ENCODE results near the gene GULP1. TPM values are rescaled to one million over a fixed set of nuclear protein-coding genes. Genes with fewer than 3 reads are reported as not detected.
"Not testable (repeated sequence)": the region's sequence is repeated elsewhere in the genome, so short reads cannot be mapped to it uniquely, and the experiment has no call there.

The GULP1 gene
- polyA plus RNA-seq, 3 donors = 7.5 to 17.9 (median 10.5) TPM

DNA sequence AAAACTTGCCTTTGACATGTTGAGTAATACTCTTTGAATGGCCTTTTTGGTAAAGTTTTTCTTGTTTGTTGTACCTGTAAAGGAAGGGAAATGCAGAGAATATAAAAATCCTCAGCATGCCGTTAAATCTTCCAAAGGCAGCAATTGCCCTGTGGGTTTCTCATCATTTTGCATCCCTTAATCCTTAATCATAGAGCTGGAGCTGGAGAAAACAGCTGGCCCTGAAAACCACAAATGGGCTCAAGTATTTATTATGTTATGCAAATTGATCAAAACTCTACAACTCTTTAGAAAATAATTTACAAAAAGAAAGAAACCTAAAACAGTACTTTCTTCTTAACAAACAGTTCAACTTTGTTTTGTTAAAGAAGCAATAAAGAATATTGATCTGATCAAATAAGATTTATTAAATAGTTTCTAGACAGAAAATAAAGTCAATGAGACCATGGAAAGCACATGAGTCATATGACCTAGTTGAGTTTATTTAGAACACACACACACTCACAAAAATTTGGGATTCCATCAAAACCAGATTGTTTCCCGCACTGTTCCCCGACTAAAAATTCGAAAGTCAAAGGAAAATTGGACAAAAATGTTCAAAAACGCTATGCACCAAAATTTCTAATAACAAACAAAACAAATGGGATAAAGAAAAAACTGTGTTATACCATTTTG lies 309.0 kb downstream of the GULP1 start:
- H3K27ac ChIP-seq (ENCODE audit: low read depth, low read length) = no peak overlapping the region
- WGBS, 3 donors = 89 to 95% (median 92%) methylated on average over 5 of the region's 5 CpGs

GRCh38 chr2:188601391-188601790 lies 309.7 kb downstream of the GULP1 start:
- WGBS, 3 donors = 78 to 86% (median 79%) methylated on average over 2 of the region's 2 CpGs
- no peak overlapping the region for H3K27ac ChIP-seq (ENCODE audit: low read depth, low read length)

GRCh38 chr2:188601927-188602326 lies 310.3 kb downstream of the GULP1 start:
- H3K27ac ChIP-seq (ENCODE audit: low read depth, low read length) = no peak overlapping the region

- H3K27ac ChIP-seq (ENCODE audit: low read depth, low read length) = no peak overlapping the region
- WGBS, 3 donors = 47 to 68% (median 50%) methylated on average over 1 of the region's 1 CpG
These were observed 312.9 kb downstream of the GULP1 start for GRCh38 chr2:188604579-188604978.

- WGBS, 3 donors = 91 to 94% (median 94%) methylated on average over 31 to 34 of the region's 39 CpGs
- H3K27ac ChIP-seq (ENCODE audit: low read depth, low read length) = not testable (repeated sequence)
These were observed 314.2 kb downstream of the GULP1 start for GRCh38 chr2:188605609-188606584.

DNA sequence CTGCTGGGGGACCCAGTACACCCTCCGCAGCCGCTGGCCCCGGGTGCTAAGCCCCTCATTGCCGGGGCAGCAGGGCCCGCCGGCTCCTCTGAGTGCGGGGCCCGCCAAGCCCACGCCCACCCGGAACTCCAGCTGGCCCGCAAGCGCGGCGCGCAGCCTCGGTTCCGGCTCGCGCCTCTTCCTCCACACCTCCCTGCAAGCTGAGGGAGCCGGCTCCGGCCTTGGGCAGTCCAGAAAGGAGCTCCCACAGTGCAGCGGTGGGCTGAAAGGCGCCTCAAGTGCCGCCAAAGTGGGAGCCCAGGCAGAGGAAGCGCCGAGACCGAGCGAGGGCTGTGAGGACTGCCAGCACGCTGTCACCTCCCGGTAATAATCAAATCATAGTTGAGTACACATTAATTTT lies 314.9 kb downstream of the GULP1 start:
- WGBS, 3 donors = 97% methylated on average over 26 to 30 of the region's 30 CpGs
- H3K27ac ChIP-seq (ENCODE audit: low read depth, low read length) = not testable (repeated sequence)

DNA sequence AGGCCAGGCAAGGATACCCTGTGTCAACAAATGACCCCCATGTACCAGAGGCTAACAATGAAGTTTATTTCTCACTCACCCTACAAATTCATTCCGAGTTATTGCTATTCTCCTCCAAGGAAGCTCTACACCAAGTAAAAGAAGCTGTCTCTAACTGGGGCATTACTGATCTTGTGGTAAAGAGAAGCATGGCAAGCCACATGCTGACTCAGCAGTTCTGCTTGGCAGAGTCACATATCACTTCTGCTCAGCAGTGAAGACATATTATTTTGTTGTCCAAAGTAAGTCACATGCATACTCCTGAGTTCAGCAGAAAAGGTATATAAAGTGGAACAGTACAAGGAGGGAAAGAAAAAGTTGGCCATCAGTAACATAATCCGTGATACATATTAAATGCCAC lies 315.8 kb downstream of the GULP1 start:
- WGBS, 3 donors = 37 to 45% (median 38%) methylated on average over 2 of the region's 2 CpGs
- no peak overlapping the region for H3K27ac ChIP-seq (ENCODE audit: low read depth, low read length)

GRCh38 chr2:188609321-188610049 lies 317.8 kb downstream of the GULP1 start:
- 92 to 94% (median 94%) methylated on average over 1 of the region's 1 CpG for WGBS, 3 donors
- H3K27ac ChIP-seq (ENCODE audit: low read depth, low read length) = no peak overlapping the region

DNA sequence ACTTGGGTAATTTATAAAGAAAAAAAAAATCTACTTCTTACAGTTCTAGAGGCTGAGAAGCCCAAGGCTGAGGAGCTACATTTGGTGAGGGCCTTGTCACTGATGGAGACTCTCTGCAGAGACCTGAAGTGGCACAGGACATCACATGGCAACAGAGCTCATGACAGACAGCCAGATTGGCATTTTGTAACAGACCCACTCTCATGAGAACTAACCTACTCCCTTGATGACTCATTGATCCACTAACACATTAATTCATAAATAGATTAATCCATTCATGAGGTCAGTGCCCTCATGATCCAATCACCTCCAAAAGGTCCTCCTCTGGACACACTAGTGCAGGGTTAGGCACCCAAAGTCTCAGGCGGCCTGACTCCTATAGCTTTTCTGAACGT lies 318.4 kb downstream of the GULP1 start:
- H3K27ac ChIP-seq (ENCODE audit: low read depth, low read length) = no peak overlapping the region
- WGBS, 3 donors = 79 to 88% (median 85%) methylated on average over 2 of the region's 2 CpGs

- WGBS, 3 donors = 48 to 88% (median 52%) methylated on average over 2 of the region's 2 CpGs
- no peak overlapping the region for H3K27ac ChIP-seq (ENCODE audit: low read depth, low read length)
These were observed 319.2 kb downstream of the GULP1 start for GRCh38 chr2:188610827-188611226.

DNA sequence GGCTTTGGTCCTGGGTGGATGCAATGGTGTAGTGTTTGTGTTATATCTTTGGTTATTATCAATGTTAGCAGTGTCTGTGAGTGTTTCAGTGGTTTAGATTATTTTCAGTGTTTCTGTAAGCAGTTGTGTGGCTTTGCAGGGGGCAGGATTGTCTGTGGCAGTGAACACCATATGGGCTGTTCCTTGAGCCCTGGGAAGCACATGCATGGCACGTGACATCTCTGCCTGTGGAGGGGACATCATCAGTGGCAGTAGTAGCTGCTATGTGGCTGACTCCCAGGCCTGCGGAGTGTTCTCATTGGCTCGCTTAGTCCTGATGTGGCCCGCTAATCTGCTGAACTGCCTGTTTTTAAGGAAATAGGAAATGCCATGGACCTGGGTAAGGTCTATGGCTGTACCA lies 327.5 kb downstream of the GULP1 start:
- H3K27ac ChIP-seq (ENCODE audit: low read depth, low read length) = no peak overlapping the region
- 95 to 100% (median 96%) methylated on average over 4 of the region's 4 CpGs for WGBS, 3 donors

GRCh38 chr2:188620916-188621315 lies 329.2 kb downstream of the GULP1 start:
- 60 to 72% (median 68%) methylated on average over 3 of the region's 3 CpGs for WGBS, 3 donors

GRCh38 chr2:188622601-188623260 lies 331.1 kb downstream of the GULP1 start:
- H3K27ac ChIP-seq (ENCODE audit: low read depth, low read length) = no peak overlapping the region
- WGBS, 3 donors = 59 to 74% (median 64%) methylated on average over 3 of the region's 3 CpGs

More at GRCh38 chr2:188620916-188621315, 329.2 kb downstream of the GULP1 start:
- H3K27ac ChIP-seq (ENCODE audit: low read depth, low read length) = no peak overlapping the region

GRCh38 chr2:188623995-188624643 lies 332.4 kb downstream of the GULP1 start:
- WGBS, 3 donors = 33 to 49% (median 49%) methylated on average over 4 of the region's 4 CpGs
- no peak overlapping the region for H3K27ac ChIP-seq (ENCODE audit: low read depth, low read length)

GRCh38 chr2:188627471-188627870 lies 335.8 kb downstream of the GULP1 start:
- H3K27ac ChIP-seq (ENCODE audit: low read depth, low read length) = no peak overlapping the region
- 60 to 80% (median 70%) methylated on average over 3 of the region's 3 CpGs for WGBS, 3 donors

DNA sequence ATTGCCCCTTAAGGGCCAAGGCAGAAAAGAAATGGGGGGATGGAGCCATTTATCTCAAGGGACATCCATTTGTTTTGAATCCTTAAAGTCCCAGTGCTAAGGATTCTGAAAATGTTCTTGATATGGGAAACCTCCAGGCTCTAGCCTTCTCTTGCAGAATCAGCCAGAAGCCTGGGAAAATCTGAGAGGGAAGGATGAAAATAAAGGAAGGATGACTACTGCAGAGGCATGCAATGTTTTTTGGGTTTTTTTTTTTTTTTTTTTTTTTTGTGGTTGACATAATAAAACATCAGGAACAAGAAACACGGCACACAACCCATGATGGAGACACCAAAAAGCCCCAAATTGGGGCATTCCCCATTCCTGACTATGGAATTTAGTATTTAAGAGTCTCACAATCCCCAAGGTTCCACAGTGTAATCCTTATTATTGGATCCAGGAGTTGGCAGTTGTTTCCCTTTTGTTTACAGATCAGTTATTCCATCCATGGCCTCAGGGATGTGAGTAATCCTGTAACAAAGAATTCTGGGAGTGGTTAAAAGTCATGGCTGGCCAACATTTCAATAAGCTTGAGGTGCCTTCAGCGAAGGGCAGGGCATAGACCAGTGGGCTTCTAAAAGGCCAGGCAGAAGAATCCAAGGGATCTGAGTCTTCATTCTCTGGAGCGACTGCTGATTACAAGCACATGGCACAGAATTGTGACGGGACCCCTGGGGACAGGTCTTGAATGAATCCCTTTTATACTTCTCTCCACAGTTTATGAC lies 337.5 kb downstream of the GULP1 start:
- WGBS, 3 donors = 59 to 82% (median 73%) methylated on average over 4 of the region's 4 CpGs
- no peak overlapping the region for H3K27ac ChIP-seq (ENCODE audit: low read depth, low read length)

DNA sequence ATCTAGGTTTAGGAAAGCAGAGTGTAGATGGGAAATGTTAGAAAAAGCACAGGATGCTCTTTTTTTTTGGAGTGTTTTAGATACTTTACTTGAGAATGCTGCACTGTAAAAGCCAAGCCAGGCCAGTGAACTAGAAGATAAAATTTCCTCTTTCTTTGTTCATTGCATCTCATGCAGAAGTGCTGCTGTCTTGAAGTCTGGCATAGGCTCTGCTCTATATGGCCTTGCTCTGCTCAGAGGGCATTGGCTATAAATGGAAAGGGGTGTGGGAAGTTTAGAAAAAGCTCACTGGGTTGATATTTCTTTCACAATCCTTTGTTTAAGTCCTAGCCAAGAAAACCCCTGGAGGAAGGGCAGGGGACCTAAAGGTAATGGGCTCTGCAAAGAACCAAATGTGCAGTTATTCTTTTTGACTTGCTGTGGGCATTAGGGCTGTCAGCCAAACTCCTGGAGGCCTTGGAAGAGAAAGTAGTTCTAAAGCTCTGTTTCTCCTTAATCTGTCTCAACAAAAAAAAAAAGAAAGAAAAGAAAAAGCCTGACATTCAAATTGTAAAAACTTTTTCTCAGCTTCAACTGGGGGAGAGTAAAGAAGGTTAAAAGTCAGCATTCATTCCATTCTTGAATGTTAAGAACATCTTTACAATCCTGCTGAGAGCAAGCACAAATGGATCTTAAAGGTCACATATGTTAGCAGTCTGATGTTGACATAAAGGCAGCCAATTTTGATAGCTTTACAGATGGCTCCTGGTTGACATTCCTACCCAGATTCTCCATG lies 338.3 kb downstream of the GULP1 start:
- no peak overlapping the region for H3K27ac ChIP-seq (ENCODE audit: low read depth, low read length)
